HCT116 (cell line): ENCODE measurements around the gene PRPF6. TPM values are rescaled to one million over a fixed set of nuclear protein-coding genes. Genes with fewer than 3 reads are reported as not detected.

Experiments used
- ATAC-seq: fragments of 200-7000 bp; cut with Tn5 transposase; 2 replicates; pipeline ENCODE4 v1.9.1; 2020; ENCODE audit warnings: mild to moderate bottlenecking, moderate library complexity
- BruUV-seq: library from RNA; stranded (reverse); fragments of 400-500 nt; replicated peaks from 2 replicates; lab custom pipeline; 2021; lab: Mats Ljungman, UMichigan
- CTCF ChIA-PET: fragments of 300-600 bp; sonication (Branson Sonifier 250); formaldehyde crosslinking; loops from one replicate; lab custom pipeline; 2021; ENCODE audit warnings: antibody characterized with exemption; lab: Charles Lee
- POLR2A ChIA-PET: fragments of 300-600, 350-600 bp; sonication (Branson Sonifier 250); formaldehyde crosslinking; loops from one replicate; lab custom pipeline; 2021; ENCODE audit warnings: antibody characterized with exemption; lab: Charles Lee
- RAD21 ChIA-PET, 2 experiments: fragments of 300-600 bp; sonication (Branson Sonifier 250); formaldehyde crosslinking; loops; one replicate each; lab custom pipeline; 2023; ENCODE audit warnings: low total read pairs in 2 of 2; ENCODE audit not compliant: uncharacterized antibody in 2 of 2, unreplicated experiment in 2 of 2, low non-redundant PET in 1 of 2; lab: Charles Lee
- DNase-seq: peaks from one replicate; pipeline ENCODE4 v3.0.0-alpha.2; 2010; ENCODE audit warnings: low read depth, low spot score
- H2AFZ ChIP-seq: fragments of 200-600 bp; shearing (Covaris generic), sonication (generic); 2 replicates; pipeline ENCODE4 v1.6.1; 2017; ENCODE audit warnings: low read depth, mixed run types, mixed read lengths, antibody characterized with exemption, low read length; ENCODE audit not compliant: poor library complexity, severe bottlenecking
- H3K27ac ChIP-seq: 2 replicates; pipeline ENCODE4 v1.5.1; 2012; ENCODE audit warnings: low read depth, low read length
- H3K27me3 ChIP-seq: fragments of 200-600 bp; sonication (generic); 2 replicates; pipeline ENCODE4 v1.6.1; 2016; ENCODE audit warnings: mixed run types, low read length, mixed read lengths; ENCODE audit not compliant: insufficient read depth
- H3K36me3 ChIP-seq, 2 experiments: fragments of 200-500 bp in 1 of 2; fragments of 200-600 bp in 1 of 2; sonication (Bioruptor generic) in 1 of 2; sonication (generic) in 1 of 2; 2 replicates each; pipeline versions ENCODE4 v1.5.1 to v1.6.1; 2014 to 2016; ENCODE audit warnings: low read length in 2 of 2, inconsistent platforms in 1 of 2, mixed read lengths in 1 of 2, mixed run types in 1 of 2; ENCODE audit not compliant: insufficient read depth in 2 of 2, control insufficient read depth in 1 of 2
- H3K4me1 ChIP-seq, 2 experiments: fragments of 200-600 bp in 1 of 2; sonication (generic) in 1 of 2; 2 replicates each; pipeline versions ENCODE4 v1.5.1 to v1.6.1; 2012 to 2017; ENCODE audit warnings: low read length in 2 of 2, inconsistent platforms in 1 of 2, mild to moderate bottlenecking in 1 of 2, mixed read lengths in 1 of 2, mixed run types in 1 of 2, moderate library complexity in 1 of 2; ENCODE audit not compliant: insufficient read depth in 2 of 2, control insufficient read depth in 1 of 2
- H3K4me2 ChIP-seq: fragments of 200-600 bp; sonication (generic); 2 replicates; pipeline ENCODE4 v1.6.1; 2017; ENCODE audit warnings: mixed run types, low read length, mixed read lengths
- H3K4me3 ChIP-seq, 2 experiments: fragments of 200-600 bp in 1 of 2; sonication (generic) in 1 of 2; replicated peaks in 1 of 2; 2 replicates each; pipeline ENCODE4 v1.5.1; 2011 to 2016; ENCODE audit warnings: low read length in 2 of 2, control low read depth in 1 of 2, low read depth in 1 of 2, mild to moderate bottlenecking in 1 of 2, mixed read lengths in 1 of 2, mixed run types in 1 of 2
- H3K79me2 ChIP-seq: fragments of 200-600 bp; sonication (generic); 2 replicates; pipeline ENCODE4 v1.6.1; 2017; ENCODE audit warnings: mild to moderate bottlenecking, mixed run types, low read length, moderate library complexity, mixed read lengths; ENCODE audit not compliant: insufficient read depth
- H3K9ac ChIP-seq: fragments of 200-600 bp; sonication (generic); 2 replicates; pipeline ENCODE4 v1.6.1; 2016; ENCODE audit warnings: low read length, mixed read lengths
- H3K9me2 ChIP-seq: fragments of 200-600 bp; sonication (generic), shearing (Covaris generic); 2 replicates; pipeline ENCODE4 v1.6.1; 2017; ENCODE audit warnings: mixed run types, mild to moderate bottlenecking, moderate library complexity; ENCODE audit not compliant: insufficient read depth
- H3K9me3 ChIP-seq, 2 experiments: fragments of 200-500 bp in 1 of 2; fragments of 200-600 bp in 1 of 2; sonication (Bioruptor generic) in 1 of 2; sonication (generic) in 1 of 2; 2 replicates each; pipeline ENCODE4 v1.6.1; 2014 to 2017; ENCODE audit warnings: low read length in 2 of 2, mixed read lengths in 2 of 2, inconsistent platforms in 1 of 2, low read depth in 1 of 2, mild to moderate bottlenecking in 1 of 2, mixed run types in 1 of 2, moderate library complexity in 1 of 2; ENCODE audit not compliant: control insufficient read depth in 1 of 2, insufficient read depth in 1 of 2
- H4K20me1 ChIP-seq: fragments of 200-600 bp; sonication (generic), shearing (Covaris generic); 2 replicates; pipeline ENCODE4 v1.6.1; 2017; ENCODE audit warnings: mixed run types, mild to moderate bottlenecking, moderate library complexity; ENCODE audit not compliant: insufficient read depth
- ATF3 ChIP-seq: IDR thresholded peaks from 2 replicates; pipeline ENCODE4 v1.6.1; 2012
- CTCF ChIP-seq, 3 experiments: fragments of 200-600 bp in 1 of 3; sonication (generic) in 1 of 3; IDR thresholded peaks in 2 of 3; conservative IDR thresholded peaks in 1 of 3; 2 replicates each; pipeline ENCODE4 v1.5.1; 2012 to 2017; ENCODE audit warnings: low read depth in 2 of 3, low read length in 2 of 3, antibody characterized with exemption in 1 of 3, borderline replicate concordance in 1 of 3, control low read depth in 1 of 3, mild to moderate bottlenecking in 1 of 3, mixed read lengths in 1 of 3, mixed run types in 1 of 3, moderate library complexity in 1 of 3; ENCODE audit not compliant: insufficient read depth in 1 of 3
- EGR1 ChIP-seq: IDR thresholded peaks from 2 replicates; pipeline ENCODE4 v1.6.1; 2012; ENCODE audit warnings: low read depth
- POLR2A ChIP-seq: IDR thresholded peaks from 2 replicates; pipeline ENCODE4 v1.7.0; 2011; ENCODE audit warnings: borderline replicate concordance; ENCODE audit not compliant: insufficient read depth, insufficient read length; ENCODE audit errors: extremely low read depth
- POLR2AphosphoS5 ChIP-seq: IDR thresholded peaks from 2 replicates; pipeline ENCODE4 v1.6.1; 2011; ENCODE audit warnings: mild to moderate bottlenecking, low read depth, low read length, moderate library complexity
- SIN3A ChIP-seq: IDR thresholded peaks from 2 replicates; pipeline ENCODE4 v1.6.1; 2012; ENCODE audit warnings: low read depth
- SRF ChIP-seq: IDR thresholded peaks from 2 replicates; pipeline ENCODE4 v1.6.1; 2012; ENCODE audit warnings: low read depth
- ZFX ChIP-seq: fragments of 450-650 bp; IDR thresholded peaks from 2 replicates; pipeline ENCODE4 v1.6.1; 2017
- intact Hi-C: fragments of 100-400 bp; cut with micrococcal nuclease; formaldehyde crosslinking; loops from 2 replicates; pipeline ENCODE4 v1.10.0; 2022
- total RNA-seq: library from RNA; stranded (reverse); gene quantifications from one replicate; pipeline ENCODE4 v1.2.1, GENCODE V29; 2021; ENCODE audit not compliant: unreplicated experiment

Gene PRPF6
- total RNA-seq, 1 experiment from 2014 or later: 74.9 TPM

- Histone ChIP-seq H3K79me2 (no peaks in the 10 kb centered on the region), H3K9me2 (no peaks in the 10 kb centered on the region), H3K27ac (no peak overlapping the region), H3K9ac (no peak overlapping the region), H3K36me3 (no peaks in the 10 kb centered on the region), H3K4me2 (no peak overlapping the region), H3K4me3 (no peak overlapping the region), H4K20me1 (no peaks in the 10 kb centered on the region), H3K9me3 (no peaks in the 10 kb centered on the region), H3K4me1 (peaks cover 32 to 34% of the 10 kb centered on the region in 2 experiments), H3K27me3 (no peaks in the 10 kb centered on the region), H2AFZ (no peak overlapping the region)
- ChIA-PET RAD21 (no interaction called here), POLR2A (no interaction called here), CTCF (interaction anchor here (1.0 to 2.2 kb wide), 2 partner anchors 15 to 30 kb away, joined by 3 to 12 read pairs; partner anchors contain the start of gene LKAAEAR1)
- no peak for ATAC-seq
- no peak for TF ChIP-seq SRF
- no peak for TF ChIP-seq EGR1
- no peak for TF ChIP-seq SIN3A
- no peak for TF ChIP-seq POLR2A
- TF ChIP-seq ZFX: no peak
- no peak for TF ChIP-seq POLR2AphosphoS5
- BruUV-seq: no TSS peak
- no peak for DNase-seq
- intact Hi-C loops: no loop called here
These were observed 88.3 kb downstream of the PRPF6 start for GRCh38 chr20:64069209-64069613.

- Histone ChIP-seq H3K4me3 (no peak overlapping the region), H3K4me1 (peaks cover 27 to 29% of the 10 kb centered on the region in 2 experiments), H3K9ac (no peak overlapping the region), H4K20me1 (no peaks in the 10 kb centered on the region), H3K9me2 (no peaks in the 10 kb centered on the region)
- BruUV-seq: no TSS peak
- intact Hi-C loops: no loop called here
- CTCF ChIA-PET: interaction anchor here (1.0 to 2.2 kb wide), 2 partner anchors 14 to 31 kb away, joined by 3 to 12 read pairs; partner anchors contain the start of gene LKAAEAR1
- no peak for TF ChIP-seq ATF3
- TF ChIP-seq CTCF (IDR thresholded peaks at IDR 0.05 in 2 of 3, conservative IDR thresholded peaks at IDR 0.05 in 1 of 3; ENCODE audit: borderline replicate concordance in 1 of 3, insufficient read depth in 1 of 3, low read depth in 2 of 3, low read length in 2 of 3): peak in 2 of 3 experiments; percentile 92 to 98; a peak in 5 of 6 replicates
- TF ChIP-seq, all 23 proteins: peak for 1
- ATAC-seq: peak; percentile 54
- POLR2A ChIA-PET: no interaction called here
- H3K36me3 ChIP-seq: no peaks in the 10 kb centered on the region
- no peak overlapping the region for H2AFZ ChIP-seq
- H3K79me2 ChIP-seq: no peaks in the 10 kb centered on the region
- no peak overlapping the region for H3K27ac ChIP-seq
- H3K27me3 ChIP-seq: no peaks in the 10 kb centered on the region
- H3K9me3 ChIP-seq: no peaks in the 10 kb centered on the region
- no peak overlapping the region for H3K4me2 ChIP-seq
- DNase-seq: no peak
- RAD21 ChIA-PET: no interaction called here
These were observed 88.8 kb downstream of the PRPF6 start for GRCh38 chr20:64069614-64070243.
